ENCODE measurements around the gene TPCN2.

- TF ChIP-seq SP1 (IDR thresholded peaks at IDR 0.05) (no peak), REST (IDR thresholded peaks at IDR 0.05) (no peak), RAD21 (IDR thresholded peaks at IDR 0.05) (no peak), YY1 (IDR thresholded peaks at IDR 0.05) (no peak), RXRA (IDR thresholded peaks at IDR 0.05) (no peak), FOXA1 (IDR thresholded peaks at IDR 0.05) (no peak), TAF1 (conservative IDR thresholded peaks at IDR 0.05) (no peak), HNF4G (IDR thresholded peaks at IDR 0.05) (no peak), MAX (IDR thresholded peaks at IDR 0.05) (no peak)
- TF ChIP-seq, protein P1, sequence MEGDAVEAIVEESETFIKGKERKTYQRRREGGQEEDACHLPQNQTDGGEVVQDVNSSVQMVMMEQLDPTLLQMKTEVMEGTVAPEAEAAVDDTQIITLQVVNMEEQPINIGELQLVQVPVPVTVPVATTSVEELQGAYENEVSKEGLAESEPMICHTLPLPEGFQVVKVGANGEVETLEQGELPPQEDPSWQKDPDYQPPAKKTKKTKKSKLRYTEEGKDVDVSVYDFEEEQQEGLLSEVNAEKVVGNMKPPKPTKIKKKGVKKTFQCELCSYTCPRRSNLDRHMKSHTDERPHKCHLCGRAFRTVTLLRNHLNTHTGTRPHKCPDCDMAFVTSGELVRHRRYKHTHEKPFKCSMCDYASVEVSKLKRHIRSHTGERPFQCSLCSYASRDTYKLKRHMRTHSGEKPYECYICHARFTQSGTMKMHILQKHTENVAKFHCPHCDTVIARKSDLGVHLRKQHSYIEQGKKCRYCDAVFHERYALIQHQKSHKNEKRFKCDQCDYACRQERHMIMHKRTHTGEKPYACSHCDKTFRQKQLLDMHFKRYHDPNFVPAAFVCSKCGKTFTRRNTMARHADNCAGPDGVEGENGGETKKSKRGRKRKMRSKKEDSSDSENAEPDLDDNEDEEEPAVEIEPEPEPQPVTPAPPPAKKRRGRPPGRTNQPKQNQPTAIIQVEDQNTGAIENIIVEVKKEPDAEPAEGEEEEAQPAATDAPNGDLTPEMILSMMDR (IDR thresholded peaks at IDR 0.05; ENCODE audit: low read depth, low read length, missing input control), result no peak
- TF ChIP-seq, protein P2, sequence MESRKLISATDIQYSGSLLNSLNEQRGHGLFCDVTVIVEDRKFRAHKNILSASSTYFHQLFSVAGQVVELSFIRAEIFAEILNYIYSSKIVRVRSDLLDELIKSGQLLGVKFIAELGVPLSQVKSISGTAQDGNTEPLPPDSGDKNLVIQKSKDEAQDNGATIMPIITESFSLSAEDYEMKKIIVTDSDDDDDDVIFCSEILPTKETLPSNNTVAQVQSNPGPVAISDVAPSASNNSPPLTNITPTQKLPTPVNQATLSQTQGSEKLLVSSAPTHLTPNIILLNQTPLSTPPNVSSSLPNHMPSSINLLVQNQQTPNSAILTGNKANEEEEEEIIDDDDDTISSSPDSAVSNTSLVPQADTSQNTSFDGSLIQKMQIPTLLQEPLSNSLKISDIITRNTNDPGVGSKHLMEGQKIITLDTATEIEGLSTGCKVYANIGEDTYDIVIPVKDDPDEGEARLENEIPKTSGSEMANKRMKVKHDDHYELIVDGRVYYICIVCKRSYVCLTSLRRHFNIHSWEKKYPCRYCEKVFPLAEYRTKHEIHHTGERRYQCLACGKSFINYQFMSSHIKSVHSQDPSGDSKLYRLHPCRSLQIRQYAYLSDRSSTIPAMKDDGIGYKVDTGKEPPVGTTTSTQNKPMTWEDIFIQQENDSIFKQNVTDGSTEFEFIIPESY (IDR thresholded peaks at IDR 0.05), result no peak
- TF ChIP-seq, protein P3, sequence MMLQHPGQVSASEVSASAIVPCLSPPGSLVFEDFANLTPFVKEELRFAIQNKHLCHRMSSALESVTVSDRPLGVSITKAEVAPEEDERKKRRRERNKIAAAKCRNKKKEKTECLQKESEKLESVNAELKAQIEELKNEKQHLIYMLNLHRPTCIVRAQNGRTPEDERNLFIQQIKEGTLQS (IDR thresholded peaks at IDR 0.05), result no peak
These were observed 48.5 kb downstream of the TPCN2 start for GRCh38 chr11:69097263-69097662.
